ENCODE results near the gene PRKN.

DNA sequence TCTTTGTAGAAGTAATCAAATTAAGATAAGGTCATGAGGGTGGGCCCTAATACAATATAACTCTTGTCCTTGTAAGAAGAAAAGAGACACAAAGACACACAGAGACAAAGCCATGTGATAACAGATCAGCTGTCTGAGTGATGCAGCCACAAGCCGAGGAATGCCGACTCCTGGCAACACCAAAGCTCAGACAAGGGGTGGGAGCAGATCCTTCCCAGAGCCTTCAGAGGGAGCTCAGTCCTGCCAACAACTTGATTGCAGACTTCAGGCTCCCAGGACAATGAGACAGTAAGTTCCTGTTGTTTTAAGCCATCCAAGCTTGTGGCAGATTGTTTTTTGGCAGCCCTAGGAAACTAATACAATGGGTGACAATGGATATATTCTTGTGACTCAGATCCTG is 1128.7 kb downstream of the PRKN start:
- TF ChIP-seq POLR2A (IDR thresholded peaks at IDR 0.05; ENCODE audit: low read length) = no peak
- no peak for TF ChIP-seq GATA1 (IDR thresholded peaks at IDR 0.05; ENCODE audit: low read depth, low read length)
